Breast epithelium (tissue), 3 donors: ENCODE results near the gene STT3A.

Experiments
- POLR2A ChIP-seq: fragments of 450-650 bp; IDR thresholded peaks from one replicate; pipeline ENCODE4 v1.6.1; 2016; ENCODE audit warnings: antibody characterized with exemption, mild to moderate bottlenecking, moderate library complexity
- TF ChIP-seq, protein P1 (sequence below), 3 donors: fragments of 450-650 bp; IDR thresholded peaks; one replicate each; pipeline ENCODE4 v1.5.1; 2016 to 2017; ENCODE audit warnings: antibody characterized with exemption in 3 of 3, mild to moderate bottlenecking in 3 of 3, moderate library complexity in 3 of 3

GRCh38 chr11:125618383-125618782 lies 25.7 kb downstream of the STT3A start:
- TF ChIP-seq, protein P1, sequence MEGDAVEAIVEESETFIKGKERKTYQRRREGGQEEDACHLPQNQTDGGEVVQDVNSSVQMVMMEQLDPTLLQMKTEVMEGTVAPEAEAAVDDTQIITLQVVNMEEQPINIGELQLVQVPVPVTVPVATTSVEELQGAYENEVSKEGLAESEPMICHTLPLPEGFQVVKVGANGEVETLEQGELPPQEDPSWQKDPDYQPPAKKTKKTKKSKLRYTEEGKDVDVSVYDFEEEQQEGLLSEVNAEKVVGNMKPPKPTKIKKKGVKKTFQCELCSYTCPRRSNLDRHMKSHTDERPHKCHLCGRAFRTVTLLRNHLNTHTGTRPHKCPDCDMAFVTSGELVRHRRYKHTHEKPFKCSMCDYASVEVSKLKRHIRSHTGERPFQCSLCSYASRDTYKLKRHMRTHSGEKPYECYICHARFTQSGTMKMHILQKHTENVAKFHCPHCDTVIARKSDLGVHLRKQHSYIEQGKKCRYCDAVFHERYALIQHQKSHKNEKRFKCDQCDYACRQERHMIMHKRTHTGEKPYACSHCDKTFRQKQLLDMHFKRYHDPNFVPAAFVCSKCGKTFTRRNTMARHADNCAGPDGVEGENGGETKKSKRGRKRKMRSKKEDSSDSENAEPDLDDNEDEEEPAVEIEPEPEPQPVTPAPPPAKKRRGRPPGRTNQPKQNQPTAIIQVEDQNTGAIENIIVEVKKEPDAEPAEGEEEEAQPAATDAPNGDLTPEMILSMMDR (IDR thresholded peaks at IDR 0.05), result no peak
- TF ChIP-seq POLR2A, result no peak
